ENCODE measurements around the gene SERPINE1. TPM values are rescaled to one million over a fixed set of nuclear protein-coding genes. Genes with fewer than 3 reads are reported as not detected.

Gene SERPINE1
- total and polyA plus RNA-seq, 2 of the 13 experiments (the other 11 are each of a cell fraction or from before 2014, with no cell fraction given), result 21.2 to 1,576 TPM

DNA sequence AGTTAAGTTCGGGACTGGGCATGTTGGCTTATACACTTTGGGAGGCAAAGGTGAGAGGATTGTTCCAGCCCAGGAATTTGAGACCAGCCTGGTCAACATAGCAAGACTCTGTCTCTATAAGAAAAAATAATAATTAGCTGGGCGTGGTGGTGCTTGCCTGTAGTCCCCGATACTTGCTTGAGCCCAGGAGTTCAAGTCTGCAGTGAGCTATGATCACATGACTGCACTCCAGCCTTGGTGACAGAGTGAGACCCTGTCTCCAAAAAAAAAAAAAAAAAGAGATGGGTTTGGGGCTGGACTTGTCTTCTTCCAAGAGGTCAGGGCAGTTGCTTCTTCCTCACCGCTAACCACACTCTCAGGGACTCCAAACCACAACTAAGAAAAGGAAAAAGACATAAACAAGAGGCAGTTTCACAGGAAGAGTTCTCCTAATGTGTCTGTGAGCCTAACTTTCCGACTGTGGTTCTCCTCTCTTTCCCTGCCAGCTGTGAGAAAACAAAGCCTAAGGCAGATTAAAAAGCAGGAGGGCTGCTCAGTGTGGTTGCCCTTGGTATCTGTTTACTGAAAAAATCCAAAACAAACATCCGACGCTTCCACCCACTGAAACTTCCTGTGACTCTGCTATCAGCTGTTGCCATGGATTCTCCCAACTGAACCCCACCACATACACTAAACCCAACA, 2.4 kb upstream of the SERPINE1 start (continued):
- no peak for TF ChIP-seq MYPOP (CRISPR knock-in tag; IDR thresholded peaks at IDR 0.05)
- TF ChIP-seq ZNF780A (CRISPR knock-in tag; IDR thresholded peaks at IDR 0.05), result no peak
- TF ChIP-seq THYN1 (CRISPR knock-in tag; IDR thresholded peaks at IDR 0.05; ENCODE audit: borderline replicate concordance, low read depth), result no peak
- no peak for TF ChIP-seq KDM6A (CRISPR knock-in tag; IDR thresholded peaks at IDR 0.05; ENCODE audit: low read depth)
- TF ChIP-seq ARID5B (CRISPR knock-in tag; IDR thresholded peaks at IDR 0.05), result peak; percentile 77
- TF ChIP-seq ZNF775 (CRISPR knock-in tag; IDR thresholded peaks at IDR 0.05; ENCODE audit: borderline replicate concordance), result no peak
- no peak for TF ChIP-seq ZNF558 (CRISPR knock-in tag; IDR thresholded peaks at IDR 0.05; ENCODE audit: borderline replicate concordance)
- TF ChIP-seq MTERF4 (CRISPR knock-in tag; IDR thresholded peaks at IDR 0.05), result no peak
- no peak for TF ChIP-seq MIER2 (CRISPR knock-in tag; IDR thresholded peaks at IDR 0.05)
- TF ChIP-seq, protein P1, sequence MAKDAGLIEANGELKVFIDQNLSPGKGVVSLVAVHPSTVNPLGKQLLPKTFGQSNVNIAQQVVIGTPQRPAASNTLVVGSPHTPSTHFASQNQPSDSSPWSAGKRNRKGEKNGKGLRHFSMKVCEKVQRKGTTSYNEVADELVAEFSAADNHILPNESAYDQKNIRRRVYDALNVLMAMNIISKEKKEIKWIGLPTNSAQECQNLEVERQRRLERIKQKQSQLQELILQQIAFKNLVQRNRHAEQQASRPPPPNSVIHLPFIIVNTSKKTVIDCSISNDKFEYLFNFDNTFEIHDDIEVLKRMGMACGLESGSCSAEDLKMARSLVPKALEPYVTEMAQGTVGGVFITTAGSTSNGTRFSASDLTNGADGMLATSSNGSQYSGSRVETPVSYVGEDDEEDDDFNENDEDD (CRISPR knock-in tag; IDR thresholded peaks at IDR 0.05; ENCODE audit: borderline replicate concordance), result no peak
- 0 out of 2 replicates have a peak, but pooled peaks have one; percentile 12 for TF ChIP-seq ZFP37 (CRISPR knock-in tag; IDR thresholded peaks at IDR 0.05; ENCODE audit: borderline replicate concordance)
- TF ChIP-seq PHF20 (CRISPR knock-in tag; IDR thresholded peaks at IDR 0.05), result no peak
- no peak for TF ChIP-seq NFAT5 (CRISPR knock-in tag; IDR thresholded peaks at IDR 0.05)
- no peak for TF ChIP-seq ZBTB1 (CRISPR knock-in tag; IDR thresholded peaks at IDR 0.05; ENCODE audit: borderline replicate concordance)
- 0 out of 2 replicates have a peak, but pooled peaks have one; percentile 49 for TF ChIP-seq RBFOX2 (IDR thresholded peaks at IDR 0.05; ENCODE audit: low read depth, low read length)
- no peak for TF ChIP-seq AGO1 (IDR thresholded peaks at IDR 0.05; ENCODE audit: low read depth, low read length, poor library complexity, severe bottlenecking)

All from HepG2 (cell line).